ENCODE results near the gene CPXM2. TPM values are rescaled to one million over a fixed set of nuclear protein-coding genes. Genes with fewer than 3 reads are reported as not detected.

CPXM2 gene
- total RNA-seq, 2 donors from 2014 or later, result 1.4 to 1.9 TPM

DNA sequence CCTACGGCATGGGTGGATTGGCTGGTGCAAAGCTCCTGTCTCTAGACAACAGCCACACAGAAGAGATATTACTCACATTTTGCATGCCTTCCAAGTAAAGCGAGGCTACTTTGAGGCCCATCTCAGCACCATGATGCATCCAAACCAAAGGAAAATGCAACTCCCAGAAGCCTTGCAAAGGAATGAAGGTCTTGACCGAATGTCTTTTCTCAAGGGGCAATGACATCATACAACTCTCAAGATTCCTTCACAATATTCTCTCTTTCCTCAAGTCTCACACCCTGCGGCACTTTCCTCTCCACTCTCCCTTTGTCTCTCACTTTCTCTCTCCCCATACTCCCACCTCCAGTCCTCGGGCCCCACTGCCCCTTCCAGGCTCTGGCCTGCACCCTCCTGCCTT, 44.8 kb upstream of the CPXM2 start:
- H3K27me3 ChIP-seq (ENCODE audit: control insufficient read depth, insufficient read depth, low read length, poor library complexity, severe bottlenecking), result no peaks in the 10 kb centered on the region
- H3K4me1 ChIP-seq (ENCODE audit: control insufficient read depth, insufficient read depth, low read length), result peaks cover 5% of the 10 kb centered on the region
- Mint-ChIP-seq H3K4me3 (no peak overlapping the region), H3K36me3 (ENCODE audit: low read depth) (no peaks in the 10 kb centered on the region), H3K4me1 (peaks cover 12% of the 10 kb centered on the region), H3K9me3 (peaks cover 19% of the 10 kb centered on the region), H3K27ac (no peak overlapping the region), H3K27me3 (ENCODE audit: insufficient read depth) (peaks cover 3% of the 10 kb centered on the region)
- no peak overlapping the region for H3K4me3 ChIP-seq (ENCODE audit: low read length)
- H3K36me3 ChIP-seq (ENCODE audit: control insufficient read depth, insufficient read depth, low read length), result no peaks in the 10 kb centered on the region
- no peak overlapping the region for H3K27ac ChIP-seq (ENCODE audit: low read depth, low read length)
- no peak for DNase-seq
- WGBS, 2 experiments (ENCODE audit: insufficient coverage in 1 of 2, insufficient read length in 1 of 2), result 87 to 94% methylated on average over 5 of the region's 5 CpGs
- no peak for TF ChIP-seq CTCF (conservative IDR thresholded peaks at IDR 0.05)
- peaks cover 5% of the 10 kb centered on the region for H3K9me3 ChIP-seq (ENCODE audit: control insufficient read depth, low read length)
- no peak overlapping the region for H3K9ac ChIP-seq (ENCODE audit: extremely low read depth, low read length, poor library complexity, severe bottlenecking)

DNA sequence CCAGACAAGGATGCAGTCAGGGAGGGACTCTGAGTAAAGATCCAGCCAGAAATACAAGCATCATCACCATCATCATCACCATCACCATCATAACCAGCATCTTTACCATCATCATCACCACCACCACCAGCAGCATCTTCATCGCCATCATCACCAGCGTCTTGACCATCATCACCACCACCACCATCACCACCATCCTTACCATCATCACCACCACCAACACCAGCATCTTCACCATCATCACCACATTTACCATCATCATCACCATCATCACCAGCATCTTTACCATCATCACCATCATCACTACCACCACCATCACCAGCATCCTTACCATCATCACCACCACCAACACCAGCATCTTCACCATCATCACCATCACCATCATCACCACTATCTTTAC, 44.1 kb upstream of the CPXM2 start:
- DNase-seq, result no peak
- WGBS, 2 experiments (ENCODE audit: insufficient coverage in 1 of 2, insufficient read length in 1 of 2), result 92 to 94% methylated on average over 2 of the region's 2 CpGs
- no peaks in the 10 kb centered on the region for H3K36me3 ChIP-seq (ENCODE audit: control insufficient read depth, insufficient read depth, low read length)
- H3K27ac ChIP-seq (ENCODE audit: low read depth, low read length), result no peak overlapping the region
- H3K4me3 ChIP-seq (ENCODE audit: low read length), result no peak overlapping the region
- H3K4me3 Mint-ChIP-seq, result no peak overlapping the region
- peaks cover 5% of the 10 kb centered on the region for H3K4me1 ChIP-seq (ENCODE audit: control insufficient read depth, insufficient read depth, low read length)
- H3K27ac Mint-ChIP-seq, result no peak overlapping the region
- H3K9me3 Mint-ChIP-seq, result peaks cover 26% of the 10 kb centered on the region
- no peaks in the 10 kb centered on the region for H3K27me3 ChIP-seq (ENCODE audit: control insufficient read depth, insufficient read depth, low read length, poor library complexity, severe bottlenecking)
- peaks cover 13% of the 10 kb centered on the region for H3K9me3 ChIP-seq (ENCODE audit: control insufficient read depth, low read length)
- H3K4me1 Mint-ChIP-seq, result peaks cover 9% of the 10 kb centered on the region
- peaks cover 3% of the 10 kb centered on the region for H3K27me3 Mint-ChIP-seq (ENCODE audit: insufficient read depth)
- no peak for TF ChIP-seq CTCF (conservative IDR thresholded peaks at IDR 0.05)
- no peak overlapping the region for H3K9ac ChIP-seq (ENCODE audit: extremely low read depth, low read length, poor library complexity, severe bottlenecking)
- no peaks in the 10 kb centered on the region for H3K36me3 Mint-ChIP-seq (ENCODE audit: low read depth)

- H3K9ac ChIP-seq (ENCODE audit: extremely low read depth, low read length, poor library complexity, severe bottlenecking), result no peak overlapping the region
- Mint-ChIP-seq H3K4me3 (no peak overlapping the region), H3K9me3 (peaks cover 34% of the 10 kb centered on the region), H3K4me1 (peaks cover 9% of the 10 kb centered on the region), H3K27me3 (ENCODE audit: insufficient read depth) (peaks cover 9% of the 10 kb centered on the region), H3K36me3 (ENCODE audit: low read depth) (no peaks in the 10 kb centered on the region), H3K27ac (no peak overlapping the region)
- no peak overlapping the region for H3K4me3 ChIP-seq (ENCODE audit: low read length)
- DNase-seq, result no peak
- H3K9me3 ChIP-seq (ENCODE audit: control insufficient read depth, low read length), result peaks cover 13% of the 10 kb centered on the region
- 82 to 91% methylated on average over 4 of the region's 4 CpGs for WGBS, 2 experiments (ENCODE audit: insufficient coverage in 1 of 2, insufficient read length in 1 of 2)
- H3K27me3 ChIP-seq (ENCODE audit: control insufficient read depth, insufficient read depth, low read length, poor library complexity, severe bottlenecking), result no peaks in the 10 kb centered on the region
- no peak overlapping the region for H3K27ac ChIP-seq (ENCODE audit: low read depth, low read length)
- peaks cover 5% of the 10 kb centered on the region for H3K4me1 ChIP-seq (ENCODE audit: control insufficient read depth, insufficient read depth, low read length)
- H3K36me3 ChIP-seq (ENCODE audit: control insufficient read depth, insufficient read depth, low read length), result no peaks in the 10 kb centered on the region
- TF ChIP-seq CTCF (conservative IDR thresholded peaks at IDR 0.05), result no peak
Observed at GRCh38 chr10:123934846-123935245, 43.2 kb upstream of the CPXM2 start.

Measured in endodermal cell (in vitro differentiated cells).